GM15510 (cell line): ENCODE results near the gene NKIRAS1.

Experiments used
- POLR2A ChIP-seq: IDR thresholded peaks from 3 replicates; pipeline ENCODE4 v1.6.1; 2011; ENCODE audit warnings: borderline replicate concordance; ENCODE audit not compliant: insufficient read length; ENCODE audit errors: extremely low read depth

NKIRAS1 gene

DNA sequence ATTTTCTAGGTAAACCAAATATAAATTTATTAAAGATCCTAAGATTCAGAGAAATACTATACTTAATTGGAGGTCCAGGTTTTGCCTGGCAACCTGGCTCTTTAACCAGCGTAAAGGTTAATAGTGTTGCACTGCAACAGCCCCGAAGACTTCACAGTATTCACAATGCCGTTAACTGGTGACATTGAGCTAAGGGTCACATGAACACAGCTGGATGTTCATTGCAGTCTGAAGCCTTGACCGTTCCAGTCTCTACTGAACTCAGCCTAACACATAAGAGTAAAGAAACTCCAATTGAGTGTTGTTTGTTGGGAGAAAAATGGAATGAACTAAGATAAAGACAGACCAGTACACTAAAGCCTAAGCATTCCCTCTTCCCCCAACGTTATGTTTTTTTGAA is 26.8 kb downstream of the NKIRAS1 start:
- no peak for TF ChIP-seq POLR2A

DNA sequence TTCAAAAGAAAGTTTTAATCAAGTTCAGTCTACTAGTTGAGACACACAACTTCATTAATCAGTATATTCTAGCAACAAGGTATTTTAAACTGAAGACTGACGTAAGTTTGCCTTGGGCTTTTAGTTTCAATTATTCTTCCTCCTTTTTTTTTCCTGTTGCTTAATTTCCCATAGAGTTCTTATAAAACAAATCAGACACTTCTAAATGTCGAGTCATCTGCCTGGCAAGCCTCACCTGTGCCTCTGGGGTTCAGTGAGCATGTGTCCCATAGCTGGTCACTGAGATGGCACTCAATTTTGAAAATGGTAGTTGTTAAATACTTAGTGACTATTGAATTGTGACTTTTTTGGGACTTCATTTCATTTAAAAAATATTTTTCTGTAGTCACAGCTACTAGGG is 27.4 kb downstream of the NKIRAS1 start:
- TF ChIP-seq POLR2A = no peak

DNA sequence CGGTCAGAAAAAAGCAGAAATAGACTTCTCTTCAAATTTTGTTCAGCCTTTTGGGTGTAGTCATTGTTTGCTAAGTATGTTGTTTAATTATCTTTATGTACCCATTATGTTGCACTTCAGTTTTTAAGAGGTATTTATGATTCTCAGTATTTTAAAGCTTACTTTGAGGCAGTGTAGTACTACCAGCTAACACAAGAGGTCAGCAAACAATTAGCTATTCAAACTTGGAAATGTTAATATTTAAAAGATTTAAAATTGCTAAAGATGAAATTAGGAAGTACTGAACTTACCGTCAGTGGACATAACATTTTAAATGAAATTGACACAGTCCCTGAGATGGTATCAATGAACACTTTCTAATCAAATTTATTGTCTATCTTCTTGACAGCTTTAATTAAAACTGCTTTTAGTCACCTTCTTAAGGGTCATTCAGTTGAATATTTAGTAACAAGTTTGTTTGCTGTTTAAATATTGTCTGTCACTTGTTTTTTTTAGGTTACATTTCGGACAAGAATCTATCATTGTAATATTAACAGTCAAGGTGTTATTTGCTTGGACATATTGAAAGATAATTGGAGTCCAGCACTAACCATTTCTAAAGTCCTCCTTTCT is 28.1 kb downstream of the NKIRAS1 start:
- no peak for TF ChIP-seq POLR2A

DNA sequence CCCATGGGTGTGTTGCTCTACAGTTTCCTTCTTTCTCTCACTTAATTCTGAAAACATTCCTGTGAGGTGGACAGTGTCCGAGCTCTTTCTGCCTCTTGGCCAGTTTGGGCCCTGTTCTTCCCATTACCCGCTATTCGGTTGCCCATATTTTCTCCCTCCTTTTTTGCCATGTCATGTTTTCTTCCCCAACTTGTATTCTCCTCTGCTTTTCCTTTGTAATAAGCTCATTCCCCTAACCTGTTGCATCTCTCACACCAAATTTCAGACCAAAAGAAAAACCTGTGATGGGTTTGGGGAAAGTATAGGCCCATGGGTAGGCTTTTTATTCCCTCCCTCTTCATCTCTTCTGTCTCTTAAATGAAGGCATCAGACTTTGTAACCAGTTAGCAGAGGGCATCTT is 30.5 kb downstream of the NKIRAS1 start:
- no peak for TF ChIP-seq POLR2A

GRCh38 chr3:23885210-23885609 is 31.6 kb downstream of the NKIRAS1 start:
- TF ChIP-seq POLR2A = no peak

DNA sequence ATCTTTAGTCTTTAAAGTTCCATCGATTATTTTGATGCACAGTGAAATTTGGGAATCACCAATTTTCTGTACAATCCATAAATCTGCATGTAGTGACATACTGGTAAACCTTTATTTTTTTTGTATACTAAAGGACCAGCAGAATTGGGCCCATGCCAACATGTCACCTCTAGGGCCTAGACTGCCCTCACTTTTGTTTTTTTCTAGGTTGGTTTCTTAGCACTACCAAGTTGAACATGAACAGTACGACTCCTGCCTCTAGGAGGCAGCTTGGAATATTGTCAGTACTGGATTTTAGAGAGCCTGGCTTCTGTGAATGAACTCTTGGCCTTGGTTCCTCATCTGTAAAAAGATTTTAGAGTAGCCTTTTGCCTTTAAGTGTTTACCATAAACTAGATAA is 32.3 kb downstream of the NKIRAS1 start:
- TF ChIP-seq POLR2A = no peak

- TF ChIP-seq POLR2A = no peak
Measured at GRCh38 chr3:23882487-23882918, 34.3 kb downstream of the NKIRAS1 start.

DNA sequence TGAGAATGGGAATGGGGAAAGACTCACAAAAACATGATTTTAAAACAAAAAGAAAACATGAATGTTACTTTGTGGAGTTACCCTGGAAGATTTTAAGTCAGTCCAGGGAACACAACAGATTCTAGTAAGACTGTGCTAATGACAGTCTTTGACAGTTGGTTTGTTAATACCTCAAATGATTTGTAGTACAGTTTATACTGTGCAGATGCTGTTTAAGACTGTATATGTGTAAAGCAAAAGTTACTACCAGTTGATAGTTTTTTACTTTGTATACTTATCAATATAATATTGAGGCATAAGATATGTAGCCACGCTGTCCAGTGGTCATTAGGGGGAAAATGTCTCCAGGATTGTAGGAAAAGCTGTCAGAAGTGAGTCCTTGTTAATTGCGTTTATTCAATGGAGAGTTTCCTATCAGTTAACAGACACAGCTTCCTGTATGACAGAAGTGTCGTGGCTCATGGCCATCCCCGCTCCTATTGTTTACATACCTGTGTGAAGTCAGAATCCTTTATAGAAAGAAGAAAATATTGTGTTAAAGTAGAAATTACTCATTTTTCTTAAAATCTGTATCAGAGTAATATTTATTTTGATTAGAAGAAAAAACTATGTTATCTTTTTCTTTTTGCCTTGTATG is 36.0 kb downstream of the NKIRAS1 start:
- TF ChIP-seq POLR2A = no peak

DNA sequence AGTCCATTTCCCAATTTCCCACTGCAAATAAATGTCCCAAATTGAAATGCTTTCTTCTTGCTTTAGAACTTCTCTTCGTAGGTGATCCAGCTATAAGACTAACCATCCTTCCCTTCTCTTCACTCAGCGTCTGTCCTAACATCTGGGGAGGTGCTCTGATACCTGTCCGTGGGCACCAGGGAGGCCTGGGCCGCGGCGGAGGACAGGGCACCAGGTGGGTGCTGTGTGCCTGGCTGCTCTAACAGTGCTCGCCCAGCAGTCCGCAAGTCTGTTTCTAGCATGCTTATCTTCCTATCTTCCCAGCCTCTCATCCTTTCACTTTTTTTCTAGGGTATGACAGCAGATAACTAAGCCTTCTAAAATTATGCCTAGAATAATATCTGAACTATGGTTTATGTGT is 37.3 kb downstream of the NKIRAS1 start:
- TF ChIP-seq POLR2A = no peak

- no peak for TF ChIP-seq POLR2A
Measured at GRCh38 chr3:23877329-23877980, 39.3 kb downstream of the NKIRAS1 start.

GRCh38 chr3:23876923-23877322 is 39.9 kb downstream of the NKIRAS1 start:
- TF ChIP-seq POLR2A = no peak

DNA sequence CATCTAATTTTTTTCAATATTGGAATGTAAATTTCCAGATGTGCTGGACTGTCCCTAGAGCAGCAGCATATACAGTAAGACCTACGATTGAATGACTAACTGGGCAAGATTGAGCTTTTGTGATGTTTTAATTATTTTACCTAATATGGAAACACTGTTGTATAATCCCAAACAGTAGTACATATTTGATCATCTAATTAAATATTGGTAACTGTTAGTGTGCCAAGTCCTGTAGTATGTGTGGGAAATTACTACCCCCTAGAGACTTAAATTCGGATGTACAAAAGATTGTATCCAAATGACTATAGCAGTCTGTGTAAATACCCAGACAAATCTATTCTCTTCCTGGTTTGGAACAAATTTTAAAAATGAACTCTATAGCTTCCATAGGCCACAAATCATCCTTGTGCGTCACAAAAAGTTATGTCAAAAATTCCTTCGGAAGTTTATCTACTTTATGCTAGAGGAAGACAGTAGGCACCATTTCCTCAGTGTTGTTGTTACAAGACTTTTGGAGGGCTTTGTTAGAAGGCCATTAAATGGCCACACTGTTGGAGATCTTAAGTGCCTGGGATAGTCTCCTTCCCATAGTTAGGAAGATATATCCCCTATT is 41.6 kb downstream of the NKIRAS1 start:
- no peak for TF ChIP-seq POLR2A

GRCh38 chr3:23874359-23875112 is 42.3 kb downstream of the NKIRAS1 start:
- no peak for TF ChIP-seq POLR2A

DNA sequence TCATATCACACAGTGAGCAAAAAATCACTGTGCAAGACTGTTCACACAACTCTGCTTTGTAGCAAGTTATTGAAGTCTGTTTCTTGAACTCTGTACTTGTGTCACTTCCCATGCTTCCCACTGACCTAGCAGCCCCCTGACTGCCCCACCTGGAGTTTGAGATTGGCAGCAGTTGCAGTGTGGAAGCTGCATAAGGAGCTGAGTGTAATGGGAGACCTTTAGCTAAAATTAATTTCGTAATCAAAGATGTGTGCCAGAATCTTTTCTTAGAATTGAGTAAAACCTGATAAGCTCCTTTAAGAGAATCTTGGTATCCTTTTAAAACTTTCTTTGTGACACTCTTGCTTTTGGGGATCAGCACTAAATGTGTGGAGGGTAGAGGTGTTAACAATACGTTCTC is 42.8 kb downstream of the NKIRAS1 start:
- TF ChIP-seq POLR2A = no peak

DNA sequence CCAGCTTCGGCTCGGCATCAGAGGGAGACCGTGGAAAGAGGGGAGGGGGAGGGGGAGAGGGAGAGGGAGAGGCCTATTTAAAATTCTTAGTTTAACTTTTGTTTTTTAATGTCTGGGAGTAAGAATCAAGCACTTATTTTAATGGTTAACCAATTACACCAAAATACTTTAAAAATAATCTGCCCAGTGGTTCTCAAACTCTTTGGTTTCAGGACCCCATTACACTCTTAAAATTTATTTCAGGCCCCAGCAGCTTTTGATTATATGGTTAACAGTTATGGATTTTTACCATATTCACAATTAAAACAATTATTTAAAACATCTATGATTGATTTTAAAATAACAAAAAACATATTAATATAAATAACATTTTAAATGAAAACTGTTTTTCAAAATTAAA is 44.5 kb downstream of the NKIRAS1 start:
- no peak for TF ChIP-seq POLR2A
